ENCODE measurements around the gene SLC6A18. TPM values are rescaled to one million over a fixed set of nuclear protein-coding genes. Genes with fewer than 3 reads are reported as not detected.
A peak's percentile ranks its signal among the peaks of the same experiment; 100 is the strongest.

The SLC6A18 gene
- total RNA-seq, 3 donors from 2014 or later: 0.89 TPM; not detected in 2

GRCh38 chr5:1203311-1203967 lies 21.7 kb upstream of the SLC6A18 start:
- intact Hi-C loops (cut with DNase I, micrococcal nuclease): no loop called here
- TF ChIP-seq CTCF (IDR thresholded peaks at IDR 0.05): no peak
- no peak overlapping the region for H3K4me3 ChIP-seq
- H3K36me3 ChIP-seq (ENCODE audit: low read depth): no peaks in the 10 kb centered on the region
- H3K9me3 ChIP-seq: no peaks in the 10 kb centered on the region
- ATAC-seq: no peak
- peak in 1 of 3 donors; percentile 39 for DNase-seq
- H3K4me1 ChIP-seq (ENCODE audit: low read depth): peaks cover 3% of the 10 kb centered on the region

- TF ChIP-seq CTCF (IDR thresholded peaks at IDR 0.05): no peak
- peak in 1 of 3 donors; percentile 50 for DNase-seq
- intact Hi-C loops (cut with DNase I, micrococcal nuclease): no loop called here
- Histone ChIP-seq H3K4me1 (ENCODE audit: low read depth) (peaks cover 3% of the 10 kb centered on the region), H3K4me3 (no peak overlapping the region), H3K9me3 (no peaks in the 10 kb centered on the region), H3K36me3 (ENCODE audit: low read depth) (no peaks in the 10 kb centered on the region)
- no peak for ATAC-seq
Measured at GRCh38 chr5:1203968-1204692, 21.1 kb upstream of the SLC6A18 start.

GRCh38 chr5:1204693-1205242 lies 20.4 kb upstream of the SLC6A18 start:
- H3K4me3 ChIP-seq: no peak overlapping the region
- DNase-seq: peak in 2 of 3 donors; percentile 50 to 62
- no peaks in the 10 kb centered on the region for H3K9me3 ChIP-seq
- ATAC-seq: peak; percentile 39
- TF ChIP-seq CTCF (IDR thresholded peaks at IDR 0.05): no peak
- peaks cover 3% of the 10 kb centered on the region for H3K4me1 ChIP-seq (ENCODE audit: low read depth)
- H3K36me3 ChIP-seq (ENCODE audit: low read depth): no peaks in the 10 kb centered on the region
- intact Hi-C loops (cut with DNase I, micrococcal nuclease): no loop called here

- intact Hi-C loops (cut with DNase I, micrococcal nuclease): no loop called here
- ATAC-seq (no peak), DNase-seq (peak in 1 of 3 donors; percentile 19)
- Histone ChIP-seq H3K36me3 (ENCODE audit: low read depth) (no peaks in the 10 kb centered on the region), H3K4me1 (ENCODE audit: low read depth) (peaks cover 3% of the 10 kb centered on the region), H3K9me3 (no peaks in the 10 kb centered on the region), H3K4me3 (no peak overlapping the region)
- TF ChIP-seq CTCF (IDR thresholded peaks at IDR 0.05): no peak
Measured at GRCh38 chr5:1205255-1206180, 19.7 kb upstream of the SLC6A18 start.

Measured in mucosa of descending colon (tissue), 3 donors.